ENCODE results near the gene TMEM184B.

Gene TMEM184B

DNA sequence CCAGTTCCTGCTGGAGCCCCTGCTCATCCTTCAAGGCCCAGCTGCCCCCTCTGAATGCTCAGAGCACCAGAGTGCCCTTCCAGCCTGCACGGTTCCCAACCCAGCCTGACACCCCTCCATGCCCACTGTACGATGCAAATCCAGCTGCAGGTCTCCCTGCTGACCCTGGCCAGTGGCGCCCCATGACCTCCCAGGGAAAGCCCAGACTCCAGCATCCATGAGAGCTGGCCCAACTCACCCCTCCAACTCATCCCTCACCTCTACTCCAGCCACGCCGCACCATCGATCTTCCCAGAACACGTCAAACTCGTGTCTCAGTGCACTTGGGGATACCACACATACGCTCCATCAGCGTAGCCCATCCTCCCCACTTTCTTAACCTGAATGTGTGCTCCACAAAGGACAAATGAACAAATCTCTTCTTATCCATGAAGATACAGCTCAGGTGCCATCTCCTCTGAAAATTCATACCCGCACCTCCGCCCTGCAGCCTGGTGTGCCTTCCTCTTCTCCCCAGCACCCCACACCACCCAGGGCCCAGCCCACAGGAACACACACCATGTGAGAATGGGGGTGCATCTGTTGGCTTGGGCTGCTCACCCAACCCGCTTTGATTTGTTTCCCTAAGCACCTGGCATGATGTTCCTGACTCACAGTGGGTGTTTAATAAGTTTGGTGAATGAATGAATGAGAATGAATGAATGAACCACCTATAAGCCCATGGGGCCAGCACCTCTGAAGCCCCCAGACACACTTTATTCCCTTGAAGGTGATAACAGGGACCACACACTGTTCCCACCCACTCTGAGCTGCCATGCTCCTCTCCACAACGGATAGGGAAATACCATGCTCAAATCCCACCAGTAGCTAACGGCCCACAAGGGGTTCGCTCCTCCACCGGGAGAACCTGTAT is 97.3 kb downstream of the TMEM184B start:
- no peak for DNase-seq

DNA sequence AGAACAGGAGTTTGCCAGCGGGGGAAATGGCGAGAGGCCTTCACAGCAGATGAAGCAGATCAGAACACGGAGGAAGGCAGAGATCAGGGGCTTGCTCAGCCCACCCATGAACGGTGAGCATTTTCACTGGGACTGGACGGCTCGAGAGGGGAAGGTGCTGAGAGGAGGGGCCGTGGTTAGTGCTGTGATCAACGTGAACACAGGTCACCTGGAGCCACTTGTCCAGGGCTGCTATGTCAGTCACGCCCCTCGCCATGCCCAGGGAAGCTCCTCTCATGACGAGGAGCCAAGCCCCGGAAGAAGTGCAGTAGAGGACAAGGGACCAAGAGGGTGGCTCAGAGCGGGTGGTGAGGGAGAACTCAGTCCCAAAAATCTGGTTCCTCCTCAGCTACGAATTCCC is 98.2 kb downstream of the TMEM184B start:
- DNase-seq = no peak

DNA sequence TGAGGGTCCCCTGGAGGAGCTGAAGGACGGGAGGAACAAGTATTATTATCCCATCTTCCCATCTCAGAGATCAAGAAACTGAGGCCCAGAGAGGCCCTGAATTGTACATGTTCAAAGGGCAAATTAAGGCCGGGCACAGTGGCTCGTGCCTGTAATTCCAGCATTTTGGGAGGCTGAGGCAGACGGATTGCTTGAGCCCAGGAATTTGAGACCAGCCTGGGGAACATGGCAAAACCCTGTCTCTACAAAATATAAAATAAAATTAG is 99.2 kb downstream of the TMEM184B start:
- no peak for DNase-seq

DNA sequence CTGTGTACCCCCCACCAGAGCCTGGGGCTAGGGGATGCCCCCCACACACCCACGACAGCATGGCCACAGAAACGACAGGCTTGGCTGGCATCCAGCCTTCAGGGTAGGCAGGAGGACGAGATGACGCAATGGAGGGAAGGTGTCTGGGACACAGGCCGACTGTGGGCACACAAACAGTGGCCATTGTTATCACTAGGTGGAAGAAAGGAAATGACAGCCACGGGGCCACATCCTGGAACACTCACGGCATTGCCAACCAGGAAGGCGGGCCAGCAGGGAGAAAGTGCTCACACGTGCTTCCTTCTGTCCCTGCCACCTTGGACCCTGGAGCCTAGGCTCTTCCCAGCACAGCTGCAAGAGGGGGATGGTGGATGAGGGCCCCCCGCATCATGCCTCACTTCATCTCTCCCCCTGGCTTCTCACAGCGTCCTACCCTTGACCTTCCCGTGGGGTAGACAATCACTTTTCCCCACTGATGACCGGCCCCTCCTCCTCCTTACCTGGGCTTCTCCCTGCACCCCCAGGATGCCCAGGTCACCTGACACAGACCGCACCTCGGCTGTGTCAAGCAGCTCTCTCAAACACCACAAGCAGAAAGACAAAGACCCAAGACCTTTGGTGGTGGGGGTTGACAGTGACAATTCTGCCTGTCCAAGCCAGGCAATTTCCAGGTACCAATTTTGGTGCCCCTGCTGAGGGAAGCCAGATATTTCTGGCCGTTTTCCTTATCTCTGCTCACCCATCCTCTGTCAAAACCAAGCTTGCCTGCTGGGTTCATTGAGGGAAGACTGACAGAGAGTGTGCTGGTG is 99.8 kb downstream of the TMEM184B start:
- DNase-seq = no peak

DNA sequence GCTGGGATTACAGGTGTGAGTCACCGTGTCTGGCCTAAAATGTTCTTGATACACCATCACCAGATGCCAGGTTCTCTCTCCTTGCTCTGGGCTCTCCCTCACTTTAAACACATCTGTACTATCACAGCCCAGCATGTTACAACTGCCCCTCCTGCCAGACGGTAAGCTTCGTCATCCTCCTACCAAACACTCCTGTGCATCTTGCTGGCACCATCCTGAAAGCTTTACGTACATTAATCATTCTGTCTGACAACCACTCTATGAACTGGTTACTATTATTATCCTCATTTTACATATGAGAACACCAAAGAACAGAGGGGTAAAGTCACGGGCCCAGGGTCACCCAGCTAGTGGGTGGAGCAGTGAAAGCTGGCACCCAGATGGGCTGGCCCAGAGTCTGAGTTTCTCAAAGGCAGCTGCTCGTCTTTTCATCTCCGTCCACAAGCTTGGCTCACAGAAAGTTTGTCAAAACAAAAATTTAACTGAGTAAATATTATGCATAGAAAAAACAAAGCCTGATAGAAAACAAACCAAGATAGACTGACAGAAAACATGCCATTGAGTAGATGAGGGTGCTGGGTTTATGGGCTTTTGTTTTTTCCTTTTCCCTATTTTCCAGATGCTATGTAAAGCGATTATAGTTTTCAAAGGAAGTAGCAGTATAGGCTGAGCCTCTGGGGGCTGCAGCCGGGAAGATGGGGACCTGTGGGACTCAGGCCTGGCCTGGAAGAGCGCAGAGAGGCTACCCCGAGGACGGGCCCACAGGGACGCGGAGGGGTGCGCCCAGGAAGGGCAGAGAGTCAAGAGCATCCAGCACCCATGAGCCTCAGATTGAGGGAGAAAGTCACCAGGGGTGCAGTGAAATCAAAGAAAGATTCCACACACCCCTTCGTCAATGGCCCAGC is 100.6 kb downstream of the TMEM184B start:
- peak; percentile 38 for DNase-seq

DNA sequence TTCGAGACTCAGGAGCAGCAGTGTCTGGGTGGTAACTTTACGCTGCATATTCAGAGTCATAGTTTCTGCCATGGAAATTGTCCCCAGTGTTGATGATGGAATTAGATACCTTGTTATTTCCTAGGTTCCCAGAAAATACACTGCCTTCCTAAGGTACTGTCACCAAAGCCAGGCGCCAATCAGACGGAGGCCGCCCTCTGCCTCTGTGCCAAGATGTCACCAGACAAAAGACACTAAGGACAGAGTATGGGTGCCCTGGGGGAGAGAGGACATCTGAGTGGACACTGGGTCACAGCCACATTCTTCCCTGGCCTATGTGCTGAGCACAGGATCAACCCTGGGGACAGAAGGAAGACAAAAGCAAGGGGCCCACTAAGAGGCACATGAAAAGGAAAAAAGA is 102.3 kb downstream of the TMEM184B start:
- no peak for DNase-seq

Measured in NCI-H1694 (cell line).